Measurements from ENCODE around the gene COL23A1.

GRCh38 chr5:178555005-178555404, 35.2 kb downstream of the COL23A1 start:
- TF ChIP-seq, protein P1, sequence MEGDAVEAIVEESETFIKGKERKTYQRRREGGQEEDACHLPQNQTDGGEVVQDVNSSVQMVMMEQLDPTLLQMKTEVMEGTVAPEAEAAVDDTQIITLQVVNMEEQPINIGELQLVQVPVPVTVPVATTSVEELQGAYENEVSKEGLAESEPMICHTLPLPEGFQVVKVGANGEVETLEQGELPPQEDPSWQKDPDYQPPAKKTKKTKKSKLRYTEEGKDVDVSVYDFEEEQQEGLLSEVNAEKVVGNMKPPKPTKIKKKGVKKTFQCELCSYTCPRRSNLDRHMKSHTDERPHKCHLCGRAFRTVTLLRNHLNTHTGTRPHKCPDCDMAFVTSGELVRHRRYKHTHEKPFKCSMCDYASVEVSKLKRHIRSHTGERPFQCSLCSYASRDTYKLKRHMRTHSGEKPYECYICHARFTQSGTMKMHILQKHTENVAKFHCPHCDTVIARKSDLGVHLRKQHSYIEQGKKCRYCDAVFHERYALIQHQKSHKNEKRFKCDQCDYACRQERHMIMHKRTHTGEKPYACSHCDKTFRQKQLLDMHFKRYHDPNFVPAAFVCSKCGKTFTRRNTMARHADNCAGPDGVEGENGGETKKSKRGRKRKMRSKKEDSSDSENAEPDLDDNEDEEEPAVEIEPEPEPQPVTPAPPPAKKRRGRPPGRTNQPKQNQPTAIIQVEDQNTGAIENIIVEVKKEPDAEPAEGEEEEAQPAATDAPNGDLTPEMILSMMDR (conservative IDR thresholded peaks at IDR 0.05; ENCODE audit: low read depth, low read length): no peak
- TF ChIP-seq EZH2 (IDR thresholded peaks at IDR 0.05; ENCODE audit: borderline replicate concordance, low read depth, low read length, poor library complexity, severe bottlenecking): no peak
